ENCODE measurements around the gene CFDP1.

CFDP1 gene

GRCh38 chr16:75402821-75403475, 30.4 kb downstream of the CFDP1 start:
- no peak for DNase-seq

DNA sequence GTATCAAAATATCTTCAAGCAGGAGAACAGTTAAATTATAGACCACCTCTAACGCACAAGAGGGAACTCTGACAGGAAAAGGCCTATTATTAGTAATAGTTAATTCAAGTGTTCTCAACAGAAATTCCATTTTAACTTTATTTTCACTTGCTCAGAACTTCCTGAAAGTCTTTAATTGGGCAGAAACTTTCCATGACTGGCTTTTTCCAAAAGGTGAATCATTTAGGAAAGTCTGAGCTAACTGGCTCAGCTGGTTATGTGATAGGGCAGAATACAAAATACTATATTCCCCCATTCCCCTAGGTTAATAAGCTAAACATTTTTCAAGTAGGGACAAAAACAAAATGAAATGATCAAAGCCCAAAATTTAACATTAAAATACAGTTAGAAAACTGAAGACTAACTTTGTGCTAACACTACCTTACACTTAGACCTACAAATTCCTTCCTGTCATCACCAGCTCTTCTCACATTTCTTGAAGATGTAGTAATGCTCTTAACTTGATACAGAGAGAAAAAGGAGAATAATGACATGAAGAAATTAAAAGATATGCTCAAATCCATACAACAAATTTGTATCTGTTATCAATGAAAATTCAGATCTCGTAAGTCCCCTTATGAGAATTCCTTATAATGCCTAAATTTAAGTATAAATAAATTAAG, 31.0 kb downstream of the CFDP1 start:
- no peak for DNase-seq

DNA sequence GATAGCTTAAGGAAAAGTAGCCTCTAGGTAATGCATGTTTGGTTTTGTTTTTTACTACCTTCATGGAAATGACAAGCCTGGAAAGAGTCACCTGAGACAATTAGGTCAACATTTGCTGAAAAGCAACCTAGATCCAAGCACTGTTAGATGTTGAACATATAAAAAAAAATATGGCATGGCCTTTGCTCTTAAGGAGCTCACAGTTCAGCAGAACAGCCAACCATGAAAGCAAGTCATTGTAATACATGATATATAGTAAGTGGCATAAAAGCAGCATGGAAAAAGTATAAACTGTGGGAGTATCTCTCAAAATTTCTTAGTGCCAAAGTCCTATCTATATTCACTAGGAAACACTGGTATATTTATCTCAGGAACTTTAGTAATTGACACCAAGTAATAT, 31.6 kb downstream of the CFDP1 start:
- no peak for DNase-seq

- DNase-seq, result no peak
These were observed 35.0 kb downstream of the CFDP1 start for GRCh38 chr16:75398333-75398732.

DNA sequence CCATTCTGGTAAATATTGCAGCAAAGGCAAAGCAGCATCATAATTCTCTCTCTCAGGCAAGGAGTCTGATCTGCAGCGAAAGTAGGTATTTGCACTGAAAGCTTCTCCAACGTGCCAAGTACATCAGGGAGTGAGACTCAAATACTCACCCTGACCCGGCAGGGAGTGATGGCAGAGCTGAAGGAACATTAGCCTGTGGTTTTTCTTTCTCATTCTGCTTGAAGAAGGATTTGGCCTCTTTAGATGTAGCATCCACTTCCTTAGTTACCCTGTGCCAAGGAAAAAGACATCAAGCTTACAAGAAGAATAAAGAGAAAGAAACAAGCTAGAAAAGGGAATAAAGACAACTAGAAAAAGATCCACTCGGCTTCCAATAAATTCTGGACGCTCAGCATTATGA, 38.4 kb downstream of the CFDP1 start:
- DNase-seq, result no peak

GRCh38 chr16:75392906-75393305, 40.4 kb downstream of the CFDP1 start:
- DNase-seq, result no peak

DNA sequence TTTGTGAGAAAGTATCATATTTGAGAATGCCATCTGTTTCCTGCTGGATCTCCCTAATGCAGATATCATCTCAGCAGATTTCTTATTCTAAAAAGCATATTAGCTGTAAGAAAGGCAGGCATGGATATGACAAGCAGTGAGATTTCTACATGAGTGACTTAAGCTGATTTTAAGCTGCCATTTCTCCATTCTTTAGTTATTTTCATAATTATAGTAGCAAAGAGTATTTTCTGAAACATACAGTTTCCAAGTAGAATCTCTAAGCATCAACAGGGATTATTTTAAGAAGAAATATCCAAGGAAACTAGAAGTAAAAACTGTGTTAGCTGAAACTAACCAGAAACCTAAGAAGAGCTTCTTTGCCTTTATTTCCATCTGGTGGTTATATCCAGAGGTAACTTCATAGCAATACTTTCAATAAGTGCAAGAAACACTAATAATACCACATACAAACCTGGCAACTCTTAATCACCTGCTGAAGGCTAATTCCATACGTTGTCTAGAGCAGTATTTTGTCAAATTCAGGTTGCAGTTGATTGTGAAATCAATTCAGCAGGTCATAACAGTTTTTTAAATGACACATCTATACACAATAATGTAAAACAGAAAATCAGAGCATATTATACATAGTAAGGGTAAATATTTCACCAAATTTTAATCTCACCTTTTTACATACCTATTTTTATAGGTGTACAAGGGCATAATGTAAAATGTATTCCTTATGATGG, 42.2 kb downstream of the CFDP1 start:
- no peak for DNase-seq

DNA sequence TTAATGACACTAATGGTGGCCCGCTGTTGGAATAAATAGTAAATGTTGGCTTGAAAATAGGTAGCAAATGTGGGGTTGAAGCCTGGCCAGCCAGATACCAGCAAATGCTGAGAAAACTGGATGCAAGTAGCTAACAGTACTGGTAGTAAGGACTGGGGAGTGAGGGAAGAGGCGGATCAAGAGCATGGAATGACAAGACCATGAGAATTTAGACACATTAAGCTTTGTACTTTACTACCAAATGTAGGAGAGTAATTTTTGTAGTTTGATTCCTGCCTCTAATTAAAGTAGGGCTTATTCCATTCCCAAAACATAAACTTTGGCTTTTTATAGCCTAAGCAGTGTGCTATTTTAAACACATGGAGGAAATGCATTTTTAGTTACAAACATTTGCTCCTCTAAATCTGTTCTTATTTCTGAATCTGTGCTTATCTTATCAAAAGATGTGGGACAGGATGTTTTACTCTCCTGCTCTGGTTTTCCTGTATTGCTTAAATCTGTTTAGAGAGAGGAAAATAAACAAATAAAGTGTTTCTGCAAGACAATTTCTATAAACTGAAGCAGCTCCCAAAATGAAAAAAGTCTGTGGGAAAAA, 44.1 kb downstream of the CFDP1 start:
- no peak for DNase-seq

GRCh38 chr16:75387951-75388350, 45.4 kb downstream of the CFDP1 start:
- no peak for DNase-seq

DNA sequence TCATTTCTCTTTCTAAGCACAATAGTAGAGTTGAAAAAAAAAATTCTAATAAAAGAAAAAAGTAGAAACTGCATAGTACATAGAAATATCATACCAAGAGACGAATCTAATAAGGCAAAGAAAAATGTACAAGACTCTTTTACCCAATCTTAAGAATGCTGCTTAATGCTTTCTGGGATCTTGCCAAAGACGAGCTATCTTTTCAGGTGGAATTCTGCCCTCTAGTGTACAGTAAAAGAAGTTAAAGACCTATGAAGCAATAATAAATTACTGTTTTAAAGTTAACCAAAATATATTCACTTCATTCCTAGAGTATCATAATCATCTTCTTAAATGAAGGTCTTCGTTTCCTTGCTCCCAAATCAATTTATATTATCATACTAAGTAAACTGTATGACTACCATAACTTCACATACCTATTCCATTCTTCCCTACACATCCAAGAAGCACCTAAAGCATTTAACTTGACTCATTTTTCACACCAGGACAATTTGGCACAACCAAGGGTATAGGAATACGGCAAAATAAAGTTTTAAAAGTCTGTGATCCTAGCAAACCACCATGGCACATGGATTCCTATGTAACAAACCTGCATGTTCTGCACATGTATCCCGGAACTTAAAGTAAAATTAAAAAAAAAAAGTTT, 47.7 kb downstream of the CFDP1 start:
- no peak for DNase-seq

DNA sequence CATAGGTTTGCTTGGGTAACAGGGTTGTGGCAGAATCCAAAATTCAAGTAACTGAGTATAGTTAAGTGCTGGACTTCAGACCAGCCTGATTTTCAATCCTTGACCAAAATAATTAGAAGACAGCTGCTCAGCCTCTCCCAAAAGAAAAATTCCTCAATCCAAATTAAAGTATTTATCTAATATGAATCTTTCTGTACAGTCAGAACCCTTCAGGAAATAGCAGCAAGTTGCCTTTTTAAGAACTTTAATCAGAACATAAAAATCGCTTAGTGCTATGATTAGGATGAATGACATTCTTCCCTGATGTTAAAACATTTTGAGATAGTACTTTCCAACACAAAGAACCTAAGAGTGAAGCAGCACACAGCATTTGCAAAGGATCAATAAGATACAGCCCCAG, 50.2 kb downstream of the CFDP1 start:
- no peak for DNase-seq

DNA sequence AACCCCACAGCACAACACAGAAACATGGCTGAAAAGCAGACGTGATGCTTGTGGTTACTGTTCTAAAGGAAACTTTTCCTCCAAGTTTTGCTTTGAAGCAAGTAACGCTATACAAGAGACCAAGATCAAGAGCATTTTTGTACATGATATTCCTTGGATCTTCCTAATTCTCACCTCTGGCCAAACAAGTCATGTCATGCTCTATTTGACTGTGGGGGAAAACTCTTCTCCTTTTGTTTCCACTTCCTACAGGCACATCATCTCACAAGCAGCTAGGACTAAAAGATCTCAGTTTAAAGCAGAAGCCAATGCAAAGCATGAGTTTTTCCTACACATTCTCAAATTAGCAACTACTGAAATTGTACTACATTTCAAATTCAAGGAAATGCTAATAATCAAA, 50.7 kb downstream of the CFDP1 start:
- DNase-seq, result no peak

- no peak for DNase-seq
These were observed 52.4 kb downstream of the CFDP1 start for GRCh38 chr16:75380870-75381269.

- DNase-seq, result no peak
These were observed 53.1 kb downstream of the CFDP1 start for GRCh38 chr16:75379911-75380847.

DNA sequence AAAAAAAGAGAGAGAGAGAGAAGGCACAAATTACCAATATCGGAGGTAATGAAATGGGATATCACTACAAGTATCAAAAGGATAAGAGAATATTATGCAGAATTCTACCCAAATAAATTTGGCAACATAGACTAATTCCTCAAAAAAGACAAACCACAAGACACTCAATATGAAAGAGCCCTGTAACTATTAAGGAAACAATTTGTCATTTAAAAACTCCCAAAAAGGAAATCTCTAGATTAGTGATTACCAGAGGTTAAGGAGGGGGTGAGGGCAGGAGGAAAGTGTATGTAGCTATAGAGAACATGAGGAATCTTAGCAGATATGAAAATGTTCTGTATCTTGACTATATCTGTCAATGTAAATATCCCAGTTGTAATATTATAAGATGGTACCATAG, 54.0 kb downstream of the CFDP1 start:
- DNase-seq, result no peak

DNA sequence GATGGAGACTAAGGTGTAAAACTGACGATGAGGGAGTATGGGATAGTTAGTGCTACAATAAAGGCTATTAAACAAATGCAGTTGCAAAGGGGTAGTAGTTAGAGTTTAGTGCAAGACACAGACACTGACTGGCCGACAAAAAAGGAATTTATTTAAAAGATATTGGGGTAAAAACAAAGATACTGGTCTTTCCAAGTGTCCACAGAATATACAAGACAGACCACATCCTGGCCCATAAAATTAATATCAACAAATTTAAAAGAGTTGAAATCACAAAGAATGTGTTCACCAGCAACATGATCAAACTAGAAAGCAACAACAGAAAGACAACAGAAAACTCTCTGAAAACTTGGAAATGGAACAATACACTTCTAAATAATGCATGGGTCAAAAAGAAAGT, 54.7 kb downstream of the CFDP1 start:
- no peak for DNase-seq

- no peak for DNase-seq
These were observed 55.4 kb downstream of the CFDP1 start for GRCh38 chr16:75377729-75378386.

GRCh38 chr16:75376475-75377161, 56.7 kb downstream of the CFDP1 start:
- DNase-seq, result no peak

GRCh38 chr16:75374388-75374787, 58.9 kb downstream of the CFDP1 start:
- no peak for DNase-seq

DNA sequence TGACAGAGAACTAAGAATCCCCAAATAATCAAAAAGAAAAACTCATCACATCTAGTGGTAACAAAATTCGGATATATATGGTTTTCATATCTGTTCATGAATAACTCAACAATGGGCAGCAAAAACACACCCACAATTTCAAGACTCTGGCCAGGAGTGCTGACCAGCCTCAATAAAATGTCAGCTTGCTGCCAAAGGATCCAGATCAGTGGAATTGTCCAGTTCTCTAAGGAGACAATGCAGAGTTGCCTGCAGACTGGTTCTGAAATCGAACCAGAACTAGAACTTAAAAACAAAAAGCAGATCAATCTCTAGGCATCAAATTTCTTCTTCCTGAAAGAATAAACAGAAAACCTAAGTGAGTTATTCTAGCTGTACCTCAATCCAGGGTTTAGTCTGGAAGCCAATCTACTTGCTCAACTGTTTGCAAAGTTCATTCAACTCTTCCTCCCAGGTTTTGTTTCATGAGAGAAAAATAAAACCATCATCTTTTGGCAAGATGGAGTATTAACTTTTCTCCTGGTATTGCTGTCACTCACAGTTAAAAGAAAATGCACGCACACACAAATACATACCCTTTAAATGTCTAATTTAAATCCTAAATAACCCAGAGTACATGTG, 61.0 kb downstream of the CFDP1 start:
- no peak for DNase-seq

DNA sequence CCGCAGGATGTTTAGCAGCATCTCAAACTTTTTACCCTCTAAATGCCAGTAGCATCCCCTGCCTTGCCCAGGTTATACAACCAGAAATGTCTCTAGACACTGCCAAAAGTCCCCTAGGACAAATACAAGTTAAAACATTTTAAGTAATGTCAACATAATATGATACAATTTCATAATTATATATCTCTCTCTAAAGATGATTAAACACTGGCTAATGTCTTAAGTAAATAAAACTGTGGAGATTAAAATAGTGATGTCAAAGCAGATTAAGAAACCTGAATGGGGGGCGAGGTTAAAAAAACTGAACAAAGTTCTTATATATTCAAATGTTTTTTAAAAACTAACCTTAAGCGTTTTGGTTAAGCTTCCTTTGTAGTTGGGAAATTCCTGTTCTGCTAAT, 62.1 kb downstream of the CFDP1 start:
- no peak for DNase-seq

Measured in NCI-H510A (cell line).